Measurements from ENCODE around the gene NTRK1.

NTRK1 gene

DNA sequence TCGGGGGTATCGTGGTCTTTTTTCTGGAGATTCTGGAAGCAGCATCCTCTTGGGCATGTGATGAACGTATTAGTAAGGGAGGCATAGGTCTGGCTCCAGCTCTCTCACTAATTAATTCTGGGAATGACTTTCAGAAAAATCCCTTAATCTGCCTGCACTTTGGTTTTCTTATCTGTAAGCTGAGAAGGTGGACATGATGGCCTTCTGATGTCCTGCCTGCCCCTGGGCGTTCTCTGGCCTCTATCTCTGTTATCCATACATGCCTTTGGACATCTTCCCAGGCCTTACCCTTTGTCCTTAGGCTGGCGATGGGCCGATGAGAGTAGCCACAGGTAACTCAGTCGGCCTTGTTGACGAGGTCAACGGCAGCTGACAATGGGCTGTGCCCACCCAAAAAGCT is 8.8 kb downstream of the NTRK1 start:
- H3K4me3 ChIP-seq (ENCODE audit: low read depth, low read length) = no peak overlapping the region
- no peak overlapping the region for H3K27ac ChIP-seq
- no peaks in the 10 kb centered on the region for H3K27me3 ChIP-seq (replicated peaks)
- no peaks in the 10 kb centered on the region for H3K36me3 ChIP-seq (replicated peaks)
- in situ Hi-C loops (cut with HindIII; ENCODE audit: low pct_ligation_motif_present, low sequenced_read_pairs) = no loop called here
- no peak for DNase-seq
- TF ChIP-seq, protein P1, sequence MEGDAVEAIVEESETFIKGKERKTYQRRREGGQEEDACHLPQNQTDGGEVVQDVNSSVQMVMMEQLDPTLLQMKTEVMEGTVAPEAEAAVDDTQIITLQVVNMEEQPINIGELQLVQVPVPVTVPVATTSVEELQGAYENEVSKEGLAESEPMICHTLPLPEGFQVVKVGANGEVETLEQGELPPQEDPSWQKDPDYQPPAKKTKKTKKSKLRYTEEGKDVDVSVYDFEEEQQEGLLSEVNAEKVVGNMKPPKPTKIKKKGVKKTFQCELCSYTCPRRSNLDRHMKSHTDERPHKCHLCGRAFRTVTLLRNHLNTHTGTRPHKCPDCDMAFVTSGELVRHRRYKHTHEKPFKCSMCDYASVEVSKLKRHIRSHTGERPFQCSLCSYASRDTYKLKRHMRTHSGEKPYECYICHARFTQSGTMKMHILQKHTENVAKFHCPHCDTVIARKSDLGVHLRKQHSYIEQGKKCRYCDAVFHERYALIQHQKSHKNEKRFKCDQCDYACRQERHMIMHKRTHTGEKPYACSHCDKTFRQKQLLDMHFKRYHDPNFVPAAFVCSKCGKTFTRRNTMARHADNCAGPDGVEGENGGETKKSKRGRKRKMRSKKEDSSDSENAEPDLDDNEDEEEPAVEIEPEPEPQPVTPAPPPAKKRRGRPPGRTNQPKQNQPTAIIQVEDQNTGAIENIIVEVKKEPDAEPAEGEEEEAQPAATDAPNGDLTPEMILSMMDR (IDR thresholded peaks at IDR 0.05; ENCODE audit: low read depth, low read length, missing control alignments) = no peak

DNA sequence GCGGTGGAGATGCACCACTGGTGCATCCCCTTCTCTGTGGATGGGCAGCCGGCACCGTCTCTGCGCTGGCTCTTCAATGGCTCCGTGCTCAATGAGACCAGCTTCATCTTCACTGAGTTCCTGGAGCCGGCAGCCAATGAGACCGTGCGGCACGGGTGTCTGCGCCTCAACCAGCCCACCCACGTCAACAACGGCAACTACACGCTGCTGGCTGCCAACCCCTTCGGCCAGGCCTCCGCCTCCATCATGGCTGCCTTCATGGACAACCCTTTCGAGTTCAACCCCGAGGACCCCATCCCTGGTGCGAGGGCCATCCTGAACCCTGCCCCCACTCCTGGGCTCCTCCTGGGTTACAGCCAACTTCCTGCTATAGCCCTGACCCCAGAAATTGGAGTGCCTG is 13.0 kb downstream of the NTRK1 start:
- TF ChIP-seq, protein P1 (IDR thresholded peaks at IDR 0.05; ENCODE audit: low read depth, low read length, missing control alignments) = no peak
- in situ Hi-C loops (cut with HindIII; ENCODE audit: low pct_ligation_motif_present, low sequenced_read_pairs) = no loop called here
- peaks cover 6% of the 10 kb centered on the region for H3K27me3 ChIP-seq (replicated peaks)

DNA sequence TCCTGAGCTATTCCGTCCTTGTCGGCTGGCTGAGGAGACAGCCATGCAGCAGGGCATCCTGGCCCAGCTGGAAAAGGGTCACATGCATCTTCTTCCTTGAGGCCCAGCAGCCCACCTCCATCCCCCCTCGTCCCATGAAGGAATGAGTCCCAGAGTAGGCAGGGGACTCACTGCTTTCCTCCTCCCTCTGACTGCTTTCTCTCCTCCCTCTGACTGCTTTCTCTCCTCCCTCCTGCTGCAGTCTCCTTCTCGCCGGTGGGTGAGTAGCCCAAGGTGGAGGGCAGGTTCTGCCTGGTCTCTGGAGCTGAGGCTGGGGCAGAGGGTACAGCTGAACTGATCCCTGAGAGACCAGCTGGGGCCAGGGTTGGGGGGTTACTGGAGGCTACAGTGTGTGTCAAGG is 13.5 kb downstream of the NTRK1 start:
- no peak for DNase-seq
- H3K36me3 ChIP-seq (replicated peaks) = no peaks in the 10 kb centered on the region
- no peak overlapping the region for H3K27ac ChIP-seq
- in situ Hi-C loops (cut with HindIII; ENCODE audit: low pct_ligation_motif_present, low sequenced_read_pairs) = no loop called here
- H3K27me3 ChIP-seq (replicated peaks) = peaks cover 6% of the 10 kb centered on the region
- TF ChIP-seq, protein P1 (IDR thresholded peaks at IDR 0.05; ENCODE audit: low read depth, low read length, missing control alignments) = no peak
- no peak overlapping the region for H3K4me3 ChIP-seq (ENCODE audit: low read depth, low read length)

More for the DNA sequence above, 13.0 kb downstream of the NTRK1 start:
- H3K4me3 ChIP-seq (ENCODE audit: low read depth, low read length) = no peak overlapping the region
- no peak for DNase-seq
- H3K36me3 ChIP-seq (replicated peaks) = no peaks in the 10 kb centered on the region
- no peak overlapping the region for H3K27ac ChIP-seq

DNA sequence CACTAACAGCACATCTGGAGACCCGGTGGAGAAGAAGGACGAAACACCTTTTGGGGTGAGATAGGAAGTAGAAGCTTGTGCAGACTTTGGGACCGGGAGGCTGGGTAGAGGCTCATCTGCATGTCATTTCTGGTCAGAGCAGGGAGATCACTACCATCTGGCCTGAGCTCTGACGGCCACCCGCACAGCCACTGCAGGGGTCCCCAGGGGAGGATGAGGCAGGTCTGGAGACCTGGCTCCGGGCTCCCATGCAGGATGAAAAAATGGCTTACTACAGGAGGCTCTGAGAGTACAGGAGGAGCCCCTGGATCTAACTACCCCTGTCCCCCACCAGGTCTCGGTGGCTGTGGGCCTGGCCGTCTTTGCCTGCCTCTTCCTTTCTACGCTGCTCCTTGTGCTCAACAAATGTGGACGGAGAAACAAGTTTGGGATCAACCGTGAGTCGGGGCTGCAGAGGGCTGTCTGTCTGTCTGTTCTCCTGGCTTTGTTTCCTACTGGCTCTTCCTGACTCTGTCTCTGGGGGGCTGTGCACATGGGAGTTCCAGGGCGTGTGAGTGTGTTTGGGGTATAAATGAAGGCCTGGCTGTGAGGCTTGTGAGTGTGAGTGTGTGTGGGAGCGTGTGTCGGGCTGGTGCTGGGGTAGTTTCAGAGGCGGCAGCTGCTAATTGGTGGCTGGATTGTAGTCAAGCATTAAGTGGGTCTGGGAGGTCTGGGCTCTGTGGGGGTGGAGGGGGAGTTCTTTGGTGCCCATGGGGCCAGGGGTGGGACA is 14.1 kb downstream of the NTRK1 start:
- in situ Hi-C loops (cut with HindIII; ENCODE audit: low pct_ligation_motif_present, low sequenced_read_pairs) = no loop called here
- Histone ChIP-seq H3K27ac (no peak overlapping the region), H3K36me3 (replicated peaks) (no peaks in the 10 kb centered on the region), H3K4me3 (ENCODE audit: low read depth, low read length) (no peak overlapping the region), H3K27me3 (replicated peaks) (peaks cover 6% of the 10 kb centered on the region)
- no peak for DNase-seq
- TF ChIP-seq, protein P1 (IDR thresholded peaks at IDR 0.05; ENCODE audit: low read depth, low read length, missing control alignments) = no peak

DNA sequence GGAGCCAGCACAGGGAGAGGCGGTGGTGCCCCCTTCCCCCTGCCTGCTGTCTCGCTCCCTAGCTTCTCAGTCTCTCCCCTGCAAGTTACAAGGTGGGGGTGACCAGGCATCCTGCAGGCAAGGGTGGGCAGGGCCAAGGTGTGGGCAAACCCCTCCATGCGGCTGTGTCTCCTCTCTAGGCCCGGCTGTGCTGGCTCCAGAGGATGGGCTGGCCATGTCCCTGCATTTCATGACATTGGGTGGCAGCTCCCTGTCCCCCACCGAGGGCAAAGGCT is 14.6 kb downstream of the NTRK1 start:
- TF ChIP-seq, protein P1 (IDR thresholded peaks at IDR 0.05; ENCODE audit: low read depth, low read length, missing control alignments) = no peak

DNA sequence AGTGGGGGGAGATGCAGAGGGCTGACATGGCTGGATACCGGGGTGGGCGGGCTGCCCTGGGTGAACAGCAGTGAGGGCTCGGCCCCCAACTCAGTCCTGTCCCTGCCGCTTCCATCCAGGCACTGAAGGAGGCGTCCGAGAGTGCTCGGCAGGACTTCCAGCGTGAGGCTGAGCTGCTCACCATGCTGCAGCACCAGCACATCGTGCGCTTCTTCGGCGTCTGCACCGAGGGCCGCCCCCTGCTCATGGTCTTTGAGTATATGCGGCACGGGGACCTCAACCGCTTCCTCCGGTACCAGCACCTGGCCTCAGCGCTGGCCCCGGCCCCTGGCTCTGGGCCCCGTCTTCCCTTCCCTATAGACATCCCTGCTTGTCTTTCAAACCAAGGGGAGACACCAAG is 15.6 kb downstream of the NTRK1 start:
- Histone ChIP-seq H3K27me3 (replicated peaks) (peaks cover 7% of the 10 kb centered on the region), H3K36me3 (replicated peaks) (no peaks in the 10 kb centered on the region), H3K27ac (no peak overlapping the region), H3K4me3 (ENCODE audit: low read depth, low read length) (no peak overlapping the region)
- no peak for DNase-seq
- TF ChIP-seq, protein P1 (IDR thresholded peaks at IDR 0.05; ENCODE audit: low read depth, low read length, missing control alignments) = peak; percentile 64
- in situ Hi-C loops (cut with HindIII; ENCODE audit: low pct_ligation_motif_present, low sequenced_read_pairs) = no loop called here

More for the DNA sequence above, 14.6 kb downstream of the NTRK1 start:
- Histone ChIP-seq H3K36me3 (replicated peaks) (no peaks in the 10 kb centered on the region), H3K4me3 (ENCODE audit: low read depth, low read length) (no peak overlapping the region), H3K27me3 (replicated peaks) (peaks cover 6% of the 10 kb centered on the region), H3K27ac (no peak overlapping the region)
- no peak for DNase-seq
- in situ Hi-C loops (cut with HindIII; ENCODE audit: low pct_ligation_motif_present, low sequenced_read_pairs) = no loop called here
